Parathyroid adenoma (tissue), 2 donors: ENCODE measurements around the gene HSBP1.

Experiments used
- H2AFZ ChIP-seq: fragments of 300-600 bp; sonication (generic); one replicate; pipeline ENCODE4 v1.7.0; 2017; ENCODE audit warnings: antibody characterized with exemption, mild to moderate bottlenecking
- H3K27ac ChIP-seq: fragments of 300-600 bp; sonication (generic); one replicate; pipeline ENCODE4 v1.7.0; 2017
- H3K27me3 ChIP-seq: fragments of 300-600 bp; sonication (generic); one replicate; pipeline ENCODE4 v1.7.0; 2017; ENCODE audit warnings: low read length; ENCODE audit not compliant: control insufficient read depth, insufficient read depth
- H3K36me3 ChIP-seq: fragments of 300-600 bp; sonication (generic); one replicate; pipeline ENCODE4 v1.7.0; 2017; ENCODE audit warnings: low read length; ENCODE audit not compliant: control insufficient read depth, insufficient read depth
- H3K4me1 ChIP-seq: fragments of 300-600 bp; sonication (generic); one replicate; pipeline ENCODE4 v1.7.0; 2017; ENCODE audit warnings: control low read depth
- H3K4me2 ChIP-seq: fragments of 300-600 bp; sonication (generic); one replicate; pipeline ENCODE4 v1.7.0; 2017; ENCODE audit warnings: low read length
- H3K4me3 ChIP-seq: fragments of 300-600 bp; sonication (generic); one replicate; pipeline ENCODE4 v1.7.0; 2017; ENCODE audit warnings: low read depth, low read length
- H3K79me2 ChIP-seq: fragments of 300-600 bp; sonication (generic); one replicate; pipeline ENCODE4 v1.7.0; 2017; ENCODE audit warnings: control low read depth
- H3K9ac ChIP-seq: fragments of 300-600 bp; sonication (generic); one replicate; pipeline ENCODE4 v1.7.0; 2017; ENCODE audit warnings: mild to moderate bottlenecking
- H3K9me3 ChIP-seq: fragments of 300-600 bp; sonication (generic); one replicate; pipeline ENCODE4 v1.7.0; 2017; ENCODE audit warnings: low read length; ENCODE audit not compliant: control insufficient read depth
- TF ChIP-seq, protein P1 (sequence below): fragments of 300-600 bp; sonication (generic); IDR thresholded peaks from one replicate; pipeline ENCODE4 v1.7.0; 2017; ENCODE audit warnings: antibody characterized with exemption, mild to moderate bottlenecking
- donor health status: primary hyperparathyroidism.

HSBP1 gene

DNA sequence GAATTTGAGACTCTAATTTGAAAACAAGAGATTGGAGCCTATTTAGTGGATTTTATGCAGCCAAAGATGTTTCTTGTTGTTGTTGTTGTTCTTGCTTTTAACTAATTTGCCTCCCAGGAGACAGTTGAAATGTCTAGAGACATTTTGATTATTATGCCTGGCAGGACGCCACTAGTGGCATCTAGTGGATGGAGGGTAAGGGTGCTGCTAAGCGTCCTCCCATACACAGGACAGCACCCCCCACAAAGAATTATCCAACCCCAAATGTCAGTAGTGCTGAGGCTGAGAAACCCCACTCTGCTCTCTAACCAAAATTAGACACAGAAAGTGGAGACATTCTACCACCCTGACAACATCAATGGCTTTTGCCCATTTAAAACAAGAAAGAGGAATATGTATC is 15.4 kb upstream of the HSBP1 start:
- H3K27ac ChIP-seq = no peak overlapping the region
- H2AFZ ChIP-seq = no peak overlapping the region
- no peaks in the 10 kb centered on the region for H3K4me1 ChIP-seq
- no peaks in the 10 kb centered on the region for H3K27me3 ChIP-seq
- no peak overlapping the region for H3K4me2 ChIP-seq
- H3K9ac ChIP-seq = no peak overlapping the region
- no peaks in the 10 kb centered on the region for H3K36me3 ChIP-seq
- H3K9me3 ChIP-seq = no peaks in the 10 kb centered on the region
- no peaks in the 10 kb centered on the region for H3K79me2 ChIP-seq
- H3K4me3 ChIP-seq = no peak overlapping the region
- TF ChIP-seq, protein P1, sequence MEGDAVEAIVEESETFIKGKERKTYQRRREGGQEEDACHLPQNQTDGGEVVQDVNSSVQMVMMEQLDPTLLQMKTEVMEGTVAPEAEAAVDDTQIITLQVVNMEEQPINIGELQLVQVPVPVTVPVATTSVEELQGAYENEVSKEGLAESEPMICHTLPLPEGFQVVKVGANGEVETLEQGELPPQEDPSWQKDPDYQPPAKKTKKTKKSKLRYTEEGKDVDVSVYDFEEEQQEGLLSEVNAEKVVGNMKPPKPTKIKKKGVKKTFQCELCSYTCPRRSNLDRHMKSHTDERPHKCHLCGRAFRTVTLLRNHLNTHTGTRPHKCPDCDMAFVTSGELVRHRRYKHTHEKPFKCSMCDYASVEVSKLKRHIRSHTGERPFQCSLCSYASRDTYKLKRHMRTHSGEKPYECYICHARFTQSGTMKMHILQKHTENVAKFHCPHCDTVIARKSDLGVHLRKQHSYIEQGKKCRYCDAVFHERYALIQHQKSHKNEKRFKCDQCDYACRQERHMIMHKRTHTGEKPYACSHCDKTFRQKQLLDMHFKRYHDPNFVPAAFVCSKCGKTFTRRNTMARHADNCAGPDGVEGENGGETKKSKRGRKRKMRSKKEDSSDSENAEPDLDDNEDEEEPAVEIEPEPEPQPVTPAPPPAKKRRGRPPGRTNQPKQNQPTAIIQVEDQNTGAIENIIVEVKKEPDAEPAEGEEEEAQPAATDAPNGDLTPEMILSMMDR = no peak

- no peaks in the 10 kb centered on the region for H3K36me3 ChIP-seq
Observed at GRCh38 chr16:83793179-83793578, 14.6 kb upstream of the HSBP1 start.

GRCh38 chr16:83794860-83795554 is 12.8 kb upstream of the HSBP1 start:
- no peaks in the 10 kb centered on the region for H3K9me3 ChIP-seq
- no peak overlapping the region for H3K4me3 ChIP-seq
- no peaks in the 10 kb centered on the region for H3K79me2 ChIP-seq
- H3K4me2 ChIP-seq = no peak overlapping the region
- no peak overlapping the region for H3K27ac ChIP-seq
- H2AFZ ChIP-seq = no peak overlapping the region
- TF ChIP-seq, protein P1 = no peak
- no peaks in the 10 kb centered on the region for H3K36me3 ChIP-seq
- H3K4me1 ChIP-seq = no peaks in the 10 kb centered on the region
- H3K27me3 ChIP-seq = no peaks in the 10 kb centered on the region
- H3K9ac ChIP-seq = no peak overlapping the region

More at GRCh38 chr16:83793179-83793578, 14.6 kb upstream of the HSBP1 start:
- H3K79me2 ChIP-seq = no peaks in the 10 kb centered on the region
- H3K4me3 ChIP-seq = no peak overlapping the region
- no peaks in the 10 kb centered on the region for H3K9me3 ChIP-seq
- H3K4me2 ChIP-seq = no peak overlapping the region
- no peak overlapping the region for H3K9ac ChIP-seq
- H3K27ac ChIP-seq = no peak overlapping the region
- TF ChIP-seq, protein P1 = no peak
- no peaks in the 10 kb centered on the region for H3K4me1 ChIP-seq
- no peaks in the 10 kb centered on the region for H3K27me3 ChIP-seq
- H2AFZ ChIP-seq = no peak overlapping the region

DNA sequence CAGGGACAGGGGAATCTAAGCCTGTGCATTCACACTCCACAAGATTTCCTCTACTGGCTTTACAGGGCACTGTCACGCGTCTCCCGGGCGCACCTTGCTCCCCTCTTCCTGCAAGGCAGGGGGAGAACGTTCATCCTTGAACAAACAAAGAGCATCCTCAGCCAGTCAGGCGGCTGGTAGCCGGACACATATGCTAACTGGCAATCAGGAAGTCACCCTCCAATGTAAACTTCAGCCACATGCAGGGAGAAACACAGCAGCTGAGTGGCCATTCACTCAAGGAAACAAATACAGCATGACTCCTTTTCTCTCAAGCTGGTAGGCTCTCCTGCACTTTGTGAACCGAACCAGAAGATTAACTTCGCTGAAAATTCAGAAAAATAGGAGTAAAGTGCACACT is 10.8 kb upstream of the HSBP1 start:
- TF ChIP-seq, protein P1 = no peak
- H3K79me2 ChIP-seq = no peaks in the 10 kb centered on the region
- no peak overlapping the region for H3K27ac ChIP-seq
- no peak overlapping the region for H3K4me3 ChIP-seq
- no peak overlapping the region for H3K9ac ChIP-seq
- H3K36me3 ChIP-seq = no peaks in the 10 kb centered on the region
- no peak overlapping the region for H3K4me2 ChIP-seq
- no peaks in the 10 kb centered on the region for H3K27me3 ChIP-seq
- no peak overlapping the region for H2AFZ ChIP-seq
- H3K9me3 ChIP-seq = no peaks in the 10 kb centered on the region
- no peaks in the 10 kb centered on the region for H3K4me1 ChIP-seq

- no peaks in the 10 kb centered on the region for H3K36me3 ChIP-seq
- no peak overlapping the region for H3K4me3 ChIP-seq
- no peak overlapping the region for H2AFZ ChIP-seq
- TF ChIP-seq, protein P1 = no peak
- no peak overlapping the region for H3K9ac ChIP-seq
- H3K79me2 ChIP-seq = no peaks in the 10 kb centered on the region
- no peak overlapping the region for H3K4me2 ChIP-seq
- no peaks in the 10 kb centered on the region for H3K27me3 ChIP-seq
- H3K4me1 ChIP-seq = no peaks in the 10 kb centered on the region
- no peaks in the 10 kb centered on the region for H3K9me3 ChIP-seq
- H3K27ac ChIP-seq = no peak overlapping the region
Observed at GRCh38 chr16:83799336-83799735, 8.4 kb upstream of the HSBP1 start.
